Caco-2 (cell line): Measurements from ENCODE around the gene APLF. TPM values are rescaled to one million over a fixed set of nuclear protein-coding genes. Genes with fewer than 3 reads are reported as not detected.

Experiments used
- BruUV-seq: library from RNA; stranded (reverse); fragments of 400-500 nt; replicated peaks from 2 replicates; lab custom pipeline; 2021; lab: Mats Ljungman, UMichigan
- CTCF ChIA-PET: fragments of 300-600 bp; sonication (Branson Sonifier 250); formaldehyde crosslinking; loops from one replicate; lab custom pipeline; 2022; ENCODE audit warnings: antibody characterized with exemption; lab: Charles Lee
- POLR2A ChIA-PET: fragments of 300-600 bp; sonication (Branson Sonifier 250); formaldehyde crosslinking; loops from one replicate; lab custom pipeline; 2022; ENCODE audit warnings: antibody characterized with exemption; lab: Charles Lee
- DNase-seq, 2 experiments: peaks; one replicate each; pipeline versions ENCODE4 v3.0.0 to v3.0.0-alpha.2; 2020 to 2022
- H3K27me3 ChIP-seq: replicated peaks from 2 replicates; pipeline ENCODE4 v1.6.0; 2011; ENCODE audit warnings: low read length; ENCODE audit not compliant: control insufficient read depth, insufficient read depth
- H3K36me3 ChIP-seq: 2 replicates; pipeline ENCODE4 v1.5.1; 2011; ENCODE audit warnings: low read length; ENCODE audit not compliant: control insufficient read depth, insufficient read depth
- H3K4me1 ChIP-seq: fragments of 250-450 bp; sonication (Bioruptor Pico); 2 replicates; pipeline ENCODE4 v1.5.1; 2020; ENCODE audit warnings: mild to moderate bottlenecking
- H3K4me3 ChIP-seq: 2 replicates; pipeline ENCODE4 v1.5.1; 2011; ENCODE audit warnings: low read depth, mild to moderate bottlenecking, control low read depth, low read length
- H3K9me3 ChIP-seq: fragments of 250-450 bp; sonication (Bioruptor Pico); 2 replicates; pipeline ENCODE4 v1.5.1; 2020; ENCODE audit warnings: mild to moderate bottlenecking, moderate library complexity
- H3K27ac Mint-ChIP-seq: one replicate; pipeline ENCODE4 v1.8.0; 2022; ENCODE audit warnings: mixed read lengths; ENCODE audit not compliant: unreplicated experiment
- H3K27me3 Mint-ChIP-seq: one replicate; pipeline ENCODE4 v1.8.0; 2022; ENCODE audit warnings: mixed read lengths; ENCODE audit not compliant: insufficient read depth, unreplicated experiment
- H3K36me3 Mint-ChIP-seq: one replicate; pipeline ENCODE4 v1.8.0; 2022; ENCODE audit warnings: mild to moderate bottlenecking, mixed read lengths; ENCODE audit not compliant: insufficient read depth, unreplicated experiment
- H3K4me1 Mint-ChIP-seq: one replicate; pipeline ENCODE4 v1.8.0; 2022; ENCODE audit warnings: low read depth, mixed read lengths; ENCODE audit not compliant: unreplicated experiment
- H3K4me3 Mint-ChIP-seq: one replicate; pipeline ENCODE4 v1.8.0; 2022; ENCODE audit warnings: mild to moderate bottlenecking, moderate library complexity, mixed read lengths; ENCODE audit not compliant: unreplicated experiment
- H3K9me3 Mint-ChIP-seq: one replicate; pipeline ENCODE4 v1.8.0; 2022; ENCODE audit warnings: mixed read lengths; ENCODE audit not compliant: unreplicated experiment
- intact Hi-C: fragments of 100-400 bp; cut with micrococcal nuclease; formaldehyde crosslinking; loops from one replicate; pipeline ENCODE4 v1.10.0; 2022; ENCODE audit not compliant: unreplicated experiment
- total RNA-seq: library from RNA; stranded (reverse); gene quantifications from 2 replicates; pipeline ENCODE4 v1.2.3, GENCODE V29; 2022
- TF ChIP-seq, protein P1 (sequence below), 2 experiments: fragments of 200-600 bp in 1 of 2; IDR thresholded peaks; 1 replicate in 1 of 2; 2 replicates in 1 of 2; pipeline versions ENCODE4 v1.5.1 to v1.8.0; 2011 to 2022; ENCODE audit warnings: antibody characterized with exemption in 1 of 2, control low read depth in 1 of 2, inconsistent platforms in 1 of 2, low read depth in 1 of 2, low read length in 1 of 2, mild to moderate bottlenecking in 1 of 2, moderate library complexity in 1 of 2; ENCODE audit not compliant: insufficient read depth in 1 of 2, severe bottlenecking in 1 of 2, unreplicated experiment in 1 of 2

Gene APLF
- total RNA-seq, 1 experiment from 2014 or later = 3.9 TPM

DNA sequence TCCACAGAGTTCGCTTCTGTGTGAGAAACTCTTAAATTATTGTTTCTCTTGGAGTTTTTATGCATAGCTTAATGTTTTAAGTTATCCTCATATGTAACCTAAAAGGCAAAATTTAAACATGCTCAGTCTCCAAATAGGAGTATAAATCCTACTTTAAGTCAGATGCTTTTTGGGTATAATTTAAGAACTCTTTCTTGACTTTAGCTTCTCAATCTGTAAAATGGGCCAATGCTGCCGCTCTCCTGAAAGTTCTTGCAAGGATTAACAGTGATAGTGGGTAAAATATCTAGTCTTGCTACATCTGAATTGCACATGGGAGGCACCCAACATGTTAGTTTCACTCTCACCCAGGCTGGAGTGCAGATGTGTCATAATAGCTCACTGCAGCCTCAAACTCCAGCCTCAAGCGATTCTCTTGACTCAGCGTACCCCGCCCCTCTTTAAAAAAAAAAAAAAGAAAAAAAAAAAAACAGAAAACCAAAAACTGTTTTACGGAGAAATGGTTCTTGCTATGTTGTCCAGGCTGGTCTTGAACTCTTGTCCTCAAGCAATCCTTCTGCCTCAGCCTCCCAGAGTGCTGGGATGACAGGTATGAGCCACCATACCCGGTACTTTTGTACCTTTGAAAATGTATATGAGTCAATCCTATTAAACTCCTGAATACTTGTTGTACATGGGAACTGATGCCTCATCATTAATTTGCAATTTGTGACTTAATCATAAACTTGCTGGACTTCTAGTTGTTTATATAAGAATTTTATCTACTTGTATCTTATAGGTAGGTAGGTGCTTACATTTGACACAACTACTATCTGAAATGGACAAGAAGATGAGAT, 2.1 kb upstream of the APLF start:
- H3K27me3 Mint-ChIP-seq = no peaks in the 10 kb centered on the region
- no peaks in the 10 kb centered on the region for H3K9me3 Mint-ChIP-seq
- H3K27ac Mint-ChIP-seq = no peak overlapping the region
- H3K4me1 Mint-ChIP-seq = peaks cover 11% of the 10 kb centered on the region
- peaks cover 8% of the 10 kb centered on the region for H3K36me3 Mint-ChIP-seq
- Histone ChIP-seq H3K9me3 (no peaks in the 10 kb centered on the region), H3K4me1 (peaks cover 18% of the 10 kb centered on the region), H3K27me3 (no peaks in the 10 kb centered on the region), H3K36me3 (no peaks in the 10 kb centered on the region), H3K4me3 (no peak overlapping the region)
- CTCF ChIA-PET = interaction anchor here (1.0 to 1.8 kb wide), 4 partner anchors 24 to 242 kb away, joined by 3 to 7 read pairs (median 4); no protein-coding TSS in a partner anchor
- BruUV-seq = no TSS peak
- H3K4me3 Mint-ChIP-seq = peak overlapping the region; percentile 95
- TF ChIP-seq, protein P1, sequence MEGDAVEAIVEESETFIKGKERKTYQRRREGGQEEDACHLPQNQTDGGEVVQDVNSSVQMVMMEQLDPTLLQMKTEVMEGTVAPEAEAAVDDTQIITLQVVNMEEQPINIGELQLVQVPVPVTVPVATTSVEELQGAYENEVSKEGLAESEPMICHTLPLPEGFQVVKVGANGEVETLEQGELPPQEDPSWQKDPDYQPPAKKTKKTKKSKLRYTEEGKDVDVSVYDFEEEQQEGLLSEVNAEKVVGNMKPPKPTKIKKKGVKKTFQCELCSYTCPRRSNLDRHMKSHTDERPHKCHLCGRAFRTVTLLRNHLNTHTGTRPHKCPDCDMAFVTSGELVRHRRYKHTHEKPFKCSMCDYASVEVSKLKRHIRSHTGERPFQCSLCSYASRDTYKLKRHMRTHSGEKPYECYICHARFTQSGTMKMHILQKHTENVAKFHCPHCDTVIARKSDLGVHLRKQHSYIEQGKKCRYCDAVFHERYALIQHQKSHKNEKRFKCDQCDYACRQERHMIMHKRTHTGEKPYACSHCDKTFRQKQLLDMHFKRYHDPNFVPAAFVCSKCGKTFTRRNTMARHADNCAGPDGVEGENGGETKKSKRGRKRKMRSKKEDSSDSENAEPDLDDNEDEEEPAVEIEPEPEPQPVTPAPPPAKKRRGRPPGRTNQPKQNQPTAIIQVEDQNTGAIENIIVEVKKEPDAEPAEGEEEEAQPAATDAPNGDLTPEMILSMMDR (IDR thresholded peaks at IDR 0.05; ENCODE audit: insufficient read depth in 1 of 2, low read depth in 1 of 2, low read length in 1 of 2, severe bottlenecking in 1 of 2, unreplicated experiment in 1 of 2) = no peak
- POLR2A ChIA-PET = no interaction called here
- no peak for DNase-seq
- intact Hi-C loops = loop anchor here (5.0 kb wide), 1 partner anchor 442 kb away; no protein-coding TSS in a partner anchor

DNA sequence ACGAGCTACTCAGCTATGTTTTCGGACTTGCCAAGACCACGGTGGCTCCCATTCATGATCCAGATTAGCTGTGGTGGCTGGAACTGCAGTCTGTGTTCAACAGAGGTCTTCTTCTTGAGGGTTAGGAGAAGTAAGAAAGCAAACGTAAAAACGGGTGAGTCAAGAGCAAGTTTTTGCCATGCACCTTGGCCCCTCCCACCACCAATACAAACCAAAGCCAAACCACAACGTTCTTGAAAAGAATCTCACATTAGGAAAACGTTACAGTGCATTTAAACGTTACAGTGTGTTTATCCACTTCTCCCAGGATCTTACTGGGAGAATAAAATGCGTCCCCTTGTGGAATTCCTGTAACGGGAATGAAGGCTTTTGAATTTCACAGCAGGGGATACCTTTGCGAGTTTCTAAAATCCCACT, 1.0 kb upstream of the APLF start:
- Mint-ChIP-seq H3K36me3 (peaks cover 8% of the 10 kb centered on the region), H3K4me3 (peak overlapping the region; percentile 95), H3K27ac (peak overlapping the region; percentile 95), H3K4me1 (peaks cover 20% of the 10 kb centered on the region), H3K27me3 (no peaks in the 10 kb centered on the region), H3K9me3 (no peaks in the 10 kb centered on the region)
- DNase-seq = no peak
- Histone ChIP-seq H3K27me3 (no peaks in the 10 kb centered on the region), H3K4me3 (peak overlapping the region; percentile 95), H3K36me3 (no peaks in the 10 kb centered on the region), H3K4me1 (peaks cover 29% of the 10 kb centered on the region), H3K9me3 (no peaks in the 10 kb centered on the region)
- TF ChIP-seq, protein P1 (IDR thresholded peaks at IDR 0.05; ENCODE audit: insufficient read depth in 1 of 2, low read depth in 1 of 2, low read length in 1 of 2, severe bottlenecking in 1 of 2, unreplicated experiment in 1 of 2) = no peak
- CTCF ChIA-PET = interaction anchor here (1.0 to 3.8 kb wide), 8 partner anchors 21 to 459 kb away, joined by 3 to 18 read pairs (median 6); no protein-coding TSS in a partner anchor
- no TSS peak for BruUV-seq
- POLR2A ChIA-PET = no interaction called here
- intact Hi-C loops = loop anchor here (5.0 kb wide), 1 partner anchor 441 kb away; no protein-coding TSS in a partner anchor

DNA sequence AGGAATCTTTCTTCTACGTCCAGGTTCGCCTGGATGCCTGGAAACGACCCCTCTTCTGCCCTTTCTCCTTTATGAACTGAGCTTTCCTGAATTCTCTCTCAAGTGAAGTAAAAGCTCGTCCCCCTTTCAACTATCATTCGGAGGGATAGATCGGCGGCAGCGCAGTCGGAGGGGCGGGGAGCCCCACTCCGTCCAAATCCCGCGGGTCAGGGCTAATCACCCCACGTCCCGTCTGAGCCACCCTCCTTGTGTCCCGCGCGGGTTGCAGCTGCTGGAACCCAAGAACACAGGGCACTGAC, 658 bp upstream of the APLF start:
- ChIA-PET CTCF (interaction anchor here (1.3 to 3.8 kb wide), 7 partner anchors 21 to 459 kb away, joined by 4 to 18 read pairs (median 7); no protein-coding TSS in a partner anchor), POLR2A (no interaction called here)
- intact Hi-C loops = loop anchor here (1.0 to 5.0 kb wide), 2 partner anchors 249 to 441 kb away; no protein-coding TSS in a partner anchor
- TF ChIP-seq, protein P1 (IDR thresholded peaks at IDR 0.05; ENCODE audit: insufficient read depth in 1 of 2, low read depth in 1 of 2, low read length in 1 of 2, severe bottlenecking in 1 of 2, unreplicated experiment in 1 of 2) = no peak
- Mint-ChIP-seq H3K27ac (peak overlapping the region; percentile 95), H3K4me1 (peaks cover 21% of the 10 kb centered on the region), H3K27me3 (no peaks in the 10 kb centered on the region), H3K4me3 (peak overlapping the region; percentile 95), H3K36me3 (peaks cover 8% of the 10 kb centered on the region), H3K9me3 (no peaks in the 10 kb centered on the region)
- H3K4me1 ChIP-seq = peaks cover 30% of the 10 kb centered on the region
- H3K27me3 ChIP-seq = no peaks in the 10 kb centered on the region
- no peak for DNase-seq
- BruUV-seq = TSS peak; percentile 64
- peak overlapping the region; percentile 95 for H3K4me3 ChIP-seq
- H3K36me3 ChIP-seq = no peaks in the 10 kb centered on the region
- no peaks in the 10 kb centered on the region for H3K9me3 ChIP-seq
